Germinal center (tissue), 1 donor: ENCODE data around the gene HRH2.
A peak's percentile ranks its signal among the peaks of the same experiment; 100 is the strongest.
"Not testable (repeated sequence)": the region's sequence is repeated elsewhere in the genome, so short reads cannot be mapped to it uniquely, and the experiment has no call there.

Experiments
- DNase-seq: peaks from one replicate; pipeline ENCODE4 v3.0.0; 2012; ENCODE audit warnings: mixed read lengths, low spot score

HRH2 gene

GRCh38 chr5:175713930-175714329 is 56.1 kb downstream of the HRH2 start:
- DNase-seq, result no peak

- DNase-seq, result no peak
Measured at GRCh38 chr5:175714479-175715085, 56.7 kb downstream of the HRH2 start.

DNA sequence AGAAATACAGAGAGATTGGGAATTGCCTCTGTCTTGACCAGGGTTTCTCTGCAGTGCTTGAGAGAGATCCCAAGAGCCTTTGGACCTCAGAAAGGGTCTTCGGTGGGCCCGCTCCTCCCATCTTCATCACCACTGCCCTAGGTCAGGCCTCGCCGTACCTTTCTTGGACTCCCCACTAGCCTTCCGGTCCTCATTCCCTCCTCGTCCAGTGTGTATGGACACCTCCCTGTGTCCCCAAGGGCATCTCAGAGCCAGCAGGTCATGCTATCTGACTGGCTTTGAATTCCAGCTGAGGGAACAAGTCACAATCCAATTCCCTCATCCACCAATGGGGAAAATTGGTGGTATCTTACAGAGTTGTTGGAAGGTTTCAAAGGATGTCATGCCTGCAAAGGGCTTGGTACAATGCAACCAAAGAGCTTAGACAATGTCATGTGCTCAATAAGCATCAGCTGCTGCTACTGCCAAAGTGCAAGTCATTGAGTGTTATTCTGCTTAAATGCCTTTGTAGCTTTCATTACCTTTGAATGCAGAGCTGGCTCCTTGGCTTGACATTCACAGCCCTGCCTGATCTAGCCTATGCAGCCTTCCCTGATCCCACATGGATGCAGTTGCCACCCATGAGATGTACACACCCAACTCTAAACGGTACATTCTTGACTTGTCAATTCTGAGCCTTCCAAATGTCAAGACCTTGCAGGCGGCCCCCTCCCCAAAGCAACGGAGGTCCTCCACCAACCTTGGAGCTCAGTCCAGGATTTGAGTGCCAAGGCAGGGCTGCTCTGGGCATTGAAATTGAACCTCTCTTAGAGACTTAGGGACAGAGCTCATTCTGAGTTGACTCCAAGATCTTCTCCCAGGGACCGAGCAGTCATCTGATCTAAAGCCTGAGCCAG is 58.0 kb downstream of the HRH2 start:
- no peak for DNase-seq

DNA sequence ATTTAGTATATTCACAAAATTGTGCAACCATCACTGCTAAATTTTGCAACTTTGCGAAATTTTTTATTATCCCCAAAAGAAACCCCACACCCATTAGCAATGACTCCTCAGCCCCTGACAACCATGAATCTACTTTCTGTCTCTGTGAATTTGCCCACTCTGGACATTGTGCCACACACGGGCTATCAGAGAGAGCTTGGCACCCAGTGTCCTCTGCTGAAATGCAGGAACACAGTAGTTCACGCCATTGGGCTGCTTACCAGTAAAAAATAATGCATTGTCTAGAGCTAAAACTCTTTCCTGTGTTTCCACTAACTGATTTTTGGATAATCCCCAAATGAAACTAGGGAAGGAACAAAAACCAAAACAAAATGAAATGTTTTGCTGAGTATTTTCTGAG is 60.0 kb downstream of the HRH2 start:
- DNase-seq, result no peak

GRCh38 chr5:175718401-175719108 is 60.7 kb downstream of the HRH2 start:
- DNase-seq, result no peak

- not testable (repeated sequence) for DNase-seq
Measured at GRCh38 chr5:175719109-175719432, 61.2 kb downstream of the HRH2 start.

DNA sequence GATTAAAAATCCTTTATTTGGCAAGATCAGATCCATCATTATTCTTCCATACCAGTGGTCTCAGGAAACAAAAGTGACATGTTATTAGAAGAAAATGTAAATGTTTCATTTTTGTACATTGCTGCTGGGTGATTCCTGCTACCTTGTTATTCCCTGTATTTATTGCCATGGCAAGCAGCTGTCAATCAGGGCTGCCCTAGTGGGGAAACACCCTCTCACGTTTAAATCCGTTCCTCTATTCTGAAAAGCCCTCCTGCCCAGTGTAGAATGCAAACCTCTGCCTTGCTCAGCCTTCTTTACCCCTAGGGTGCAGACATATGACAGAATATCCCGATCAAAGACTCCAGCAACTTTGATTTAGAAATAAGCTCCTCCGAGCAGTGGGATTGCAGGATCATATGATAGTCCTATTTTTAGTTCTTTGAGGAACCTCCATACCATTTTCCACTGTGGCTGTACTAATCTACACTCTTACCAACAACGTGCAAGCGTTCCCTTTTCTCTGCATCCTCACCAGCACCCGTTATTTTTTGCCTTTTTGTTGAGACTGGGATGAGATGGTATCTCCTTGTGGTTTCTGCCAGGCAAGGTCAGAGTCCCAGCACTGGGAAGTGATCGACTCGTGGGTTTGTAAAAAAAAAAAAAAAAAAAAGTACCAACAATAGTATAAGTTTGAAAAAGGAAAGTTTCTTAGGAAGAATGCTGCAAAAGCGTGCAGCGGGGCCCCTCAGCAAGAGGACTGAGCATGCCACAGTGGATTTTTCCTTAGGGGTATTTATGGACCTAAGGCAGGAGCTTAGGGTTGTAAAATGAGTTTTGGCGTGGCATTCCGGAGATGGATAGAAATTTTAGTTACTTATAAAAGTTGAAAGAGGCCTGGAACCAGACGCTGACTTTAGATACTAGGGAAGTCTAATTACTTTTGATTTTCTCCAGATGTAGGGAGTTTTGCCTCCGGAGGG is 66.7 kb downstream of the HRH2 start:
- DNase-seq, result no peak

GRCh38 chr5:175728316-175728715 is 70.4 kb downstream of the HRH2 start:
- no peak for DNase-seq

DNA sequence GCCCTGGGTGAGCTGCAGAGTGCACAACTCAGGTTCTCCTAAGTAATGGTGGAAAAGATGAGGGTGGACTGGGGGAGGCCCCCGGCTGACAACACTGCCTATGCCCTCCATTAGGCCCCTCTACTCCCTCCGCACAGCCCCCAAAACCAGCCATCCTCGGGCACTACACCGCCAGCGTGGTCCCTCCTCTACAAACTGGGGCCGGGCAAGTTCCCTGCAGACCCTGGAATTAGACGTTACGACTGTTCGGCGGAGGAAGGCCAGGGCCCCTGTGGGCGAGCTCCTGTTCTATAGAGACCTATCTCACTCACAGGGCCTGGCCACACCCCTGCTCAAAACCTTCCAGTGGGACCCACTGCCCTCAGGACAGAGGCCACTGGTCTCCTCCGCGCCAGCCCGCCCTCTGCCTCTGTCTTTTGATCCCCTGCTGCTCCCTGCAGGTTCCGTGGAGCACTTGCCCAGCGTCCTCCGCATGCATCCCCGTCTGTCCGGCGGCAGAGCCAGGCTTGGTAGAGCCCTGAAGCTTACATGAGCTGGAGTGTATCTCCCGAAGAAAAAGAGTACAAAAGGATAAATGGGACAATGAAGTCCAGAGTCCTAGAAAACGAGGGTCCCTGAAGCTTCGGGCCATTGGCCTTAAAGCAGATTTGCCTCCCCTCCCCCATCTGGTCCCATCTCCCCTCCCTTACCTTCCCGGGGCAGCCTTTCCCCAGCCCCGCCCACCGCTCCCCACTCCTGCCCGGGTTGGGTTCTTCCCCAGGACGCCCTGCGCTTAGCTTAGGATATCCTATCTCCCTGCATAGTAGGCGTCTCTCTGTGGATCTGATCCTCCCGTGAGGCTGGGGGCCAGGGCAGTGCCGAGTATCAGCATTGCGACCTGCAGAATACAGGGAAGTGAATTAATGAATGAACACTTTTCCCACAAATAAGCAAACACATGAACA is 71.3 kb downstream of the HRH2 start:
- DNase-seq, result no peak

GRCh38 chr5:175729829-175730277 is 72.0 kb downstream of the HRH2 start:
- peak; percentile 81 for DNase-seq

GRCh38 chr5:175731172-175731571 is 73.3 kb downstream of the HRH2 start:
- DNase-seq, result no peak

DNA sequence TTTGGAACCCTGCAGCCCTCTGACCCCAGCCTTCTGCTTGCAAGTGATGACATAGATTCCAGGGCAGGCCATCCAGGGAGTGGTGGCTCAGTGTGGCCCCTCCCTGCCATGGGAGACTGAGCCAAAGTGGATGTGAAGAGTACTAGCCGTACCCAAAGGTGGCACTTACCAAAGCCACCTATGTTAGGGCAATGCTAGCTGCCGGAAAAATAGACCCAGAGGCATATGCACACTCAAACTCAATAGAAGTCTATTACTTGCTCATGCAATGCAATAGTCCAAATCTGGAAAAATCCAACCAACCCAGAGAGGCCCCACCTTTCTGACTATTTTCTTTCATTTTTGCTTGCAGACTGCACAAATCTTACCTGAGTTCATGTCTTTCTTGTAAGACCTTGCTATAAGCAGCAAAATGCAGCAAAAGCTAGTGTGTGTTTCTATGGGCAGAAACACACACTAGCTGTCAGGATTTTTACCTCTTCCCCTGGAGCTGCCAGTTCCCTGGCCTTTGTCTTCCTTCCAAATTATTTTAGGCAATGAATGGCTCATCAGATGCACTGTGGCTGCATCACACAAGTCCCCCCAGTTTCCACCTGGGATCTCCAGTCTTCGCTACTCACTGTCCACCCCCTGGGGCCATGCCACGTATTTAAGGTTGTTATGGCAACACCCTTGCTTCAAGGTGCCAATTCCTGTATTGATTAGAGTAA is 74.0 kb downstream of the HRH2 start:
- no peak for DNase-seq

DNA sequence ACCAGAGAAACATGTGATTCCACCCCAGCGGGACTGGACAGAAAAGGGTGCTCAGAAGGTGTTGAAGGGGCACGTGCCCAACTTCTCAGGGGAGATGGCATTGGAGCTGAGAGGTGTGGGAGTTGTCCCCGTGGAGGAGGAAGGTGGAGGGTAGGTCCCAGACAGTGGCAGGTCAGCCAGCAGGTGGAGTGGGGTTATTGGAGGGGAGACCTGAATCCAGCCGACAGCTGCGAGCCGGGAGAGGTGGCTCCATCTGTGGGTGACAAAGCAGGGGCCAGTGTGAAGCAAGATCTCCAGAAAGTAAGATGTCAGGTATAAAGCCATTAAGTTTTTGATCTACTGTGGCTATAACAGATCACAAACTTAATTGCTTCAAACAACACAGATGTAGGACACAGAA is 75.1 kb downstream of the HRH2 start:
- DNase-seq, result no peak

DNA sequence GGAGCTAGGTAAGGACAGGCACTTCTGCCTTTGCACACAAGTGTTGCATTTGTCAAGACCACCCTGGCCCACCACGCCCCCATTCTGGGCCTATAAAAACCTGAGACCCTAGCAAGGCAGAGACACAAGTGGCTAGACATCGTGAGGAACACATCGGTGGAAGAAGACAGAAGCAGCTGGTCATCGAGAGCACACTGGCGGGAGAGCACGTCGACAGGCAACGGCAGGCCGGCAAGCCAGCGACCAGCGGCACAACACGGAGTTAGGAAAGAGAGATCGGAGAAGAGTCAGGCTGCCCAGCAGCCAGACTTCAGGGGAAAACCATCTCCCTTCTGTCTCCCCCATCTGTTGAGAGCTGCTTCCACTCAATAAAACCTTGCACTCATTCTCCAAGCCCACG is 76.1 kb downstream of the HRH2 start:
- DNase-seq, result no peak

DNA sequence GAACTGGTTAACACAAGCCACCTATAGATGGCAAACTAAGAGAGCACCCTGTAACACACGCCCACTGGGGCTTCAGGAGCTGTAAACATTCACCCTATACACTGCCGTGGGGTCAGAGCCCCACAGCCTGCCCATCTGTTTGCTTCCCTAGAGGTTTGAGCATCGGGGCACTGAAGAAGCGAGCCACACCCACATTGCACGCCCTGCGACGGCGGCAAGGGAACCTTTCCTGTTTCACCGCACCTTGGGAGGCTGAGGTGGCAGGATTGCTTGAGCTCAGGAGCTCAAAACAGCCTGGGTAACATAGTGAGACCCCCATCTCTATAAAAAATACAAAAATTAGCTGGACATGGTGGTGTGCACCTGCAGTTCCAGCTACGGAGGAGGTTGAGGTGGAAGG is 76.6 kb downstream of the HRH2 start:
- DNase-seq, result no peak

DNA sequence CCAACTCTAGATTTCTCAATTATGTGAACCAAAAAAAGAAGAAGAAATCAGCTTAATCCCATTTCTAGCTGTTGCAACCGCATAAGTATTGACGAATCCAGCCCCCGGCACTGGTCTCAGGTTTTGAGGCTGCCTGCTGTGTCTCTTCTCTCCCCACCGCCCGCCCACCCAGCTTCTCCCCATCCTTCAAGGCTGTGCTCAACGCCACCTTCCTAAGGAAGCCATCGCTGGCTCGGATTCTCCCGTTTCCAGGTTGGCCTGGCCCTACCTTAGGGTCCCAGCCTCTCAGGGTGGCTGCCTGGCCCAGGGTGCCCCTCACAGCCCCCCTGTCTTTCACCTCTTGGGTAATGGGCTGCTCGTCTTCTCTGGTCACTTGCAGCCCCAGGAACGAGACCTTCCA is 77.8 kb downstream of the HRH2 start:
- DNase-seq, result no peak

DNA sequence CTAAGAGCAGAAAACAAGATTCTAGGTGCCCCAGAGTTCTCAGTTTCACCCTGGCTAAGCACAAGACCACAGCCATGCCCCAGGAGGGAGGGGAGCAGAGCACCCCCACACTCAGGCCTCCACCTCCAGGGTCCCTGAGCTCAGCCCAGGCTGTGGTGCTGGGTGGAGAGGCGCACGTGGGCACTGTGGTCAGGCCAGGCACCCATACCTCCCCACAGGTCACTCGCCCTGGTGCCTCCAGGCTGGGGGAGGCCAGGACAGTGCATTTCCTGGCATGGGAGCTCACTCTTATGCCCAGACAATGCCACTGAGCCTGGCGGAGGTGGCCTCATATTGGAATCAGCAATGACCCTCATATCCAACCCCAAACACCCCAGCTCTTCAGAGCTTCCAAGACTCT is 78.8 kb downstream of the HRH2 start:
- no peak for DNase-seq

GRCh38 chr5:175737481-175737880 is 79.6 kb downstream of the HRH2 start:
- no peak for DNase-seq

DNA sequence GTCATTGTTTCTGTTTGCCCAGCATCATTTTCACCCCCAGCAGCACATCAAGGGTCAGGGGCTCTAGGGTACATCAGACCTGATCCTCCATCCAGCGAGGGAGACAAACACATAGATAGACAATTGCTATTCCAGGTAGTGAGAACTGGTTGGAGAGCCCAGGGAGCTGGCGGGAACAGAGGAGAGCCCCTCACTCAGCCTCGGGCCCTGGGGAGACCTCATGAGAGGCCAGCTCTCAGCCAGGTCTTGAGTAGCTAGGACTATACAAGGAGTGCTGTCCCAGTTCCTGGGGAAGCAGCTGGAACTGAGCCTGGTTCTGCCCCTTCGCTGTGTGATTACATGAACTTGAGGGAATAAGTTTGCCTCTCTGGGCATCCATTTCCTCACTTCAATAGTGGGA is 80.3 kb downstream of the HRH2 start:
- no peak for DNase-seq

DNA sequence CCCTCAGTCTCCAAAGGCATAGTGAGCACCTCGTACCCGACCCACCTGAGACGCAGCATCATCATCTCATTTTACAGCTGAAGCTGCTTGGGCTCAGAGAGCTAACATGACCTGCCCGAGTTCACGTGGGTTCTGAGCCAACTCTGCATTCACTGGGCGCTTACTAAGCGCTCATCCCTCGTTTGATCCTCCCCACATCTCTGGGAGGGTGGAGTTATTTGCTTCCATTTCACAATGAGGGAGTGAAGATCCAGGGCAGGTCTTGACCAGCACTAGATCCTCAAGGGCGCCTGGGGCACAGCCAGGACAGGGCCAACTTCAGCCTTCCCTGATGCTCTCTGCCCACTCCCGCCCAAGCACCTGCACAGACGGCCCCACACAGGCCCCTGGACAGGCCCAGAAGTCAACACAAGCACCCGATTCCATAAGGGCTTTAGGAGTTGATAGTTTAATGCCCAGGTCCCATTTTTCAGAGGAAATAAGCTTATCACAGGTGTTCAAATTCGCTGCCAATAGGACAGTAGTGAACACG is 80.8 kb downstream of the HRH2 start:
- no peak for DNase-seq
